WTC11 (cell line): ENCODE results near the gene CCNQ. TPM values are rescaled to one million over a fixed set of nuclear protein-coding genes. Genes with fewer than 3 reads are reported as not detected.

ENCODE experiments used
- ATAC-seq: fragments of 200-7000 bp; cut with Tn5 transposase; 2 replicates; pipeline ENCODE4 v1.10.0; 2021; ENCODE audit warnings: mild to moderate bottlenecking, moderate library complexity
- CTCF ChIA-PET: fragments of 300-600 bp; sonication (Branson Sonifier 250); formaldehyde crosslinking; loops from one replicate; lab custom pipeline; 2021; ENCODE audit warnings: antibody characterized with exemption; lab: Charles Lee
- POLR2A ChIA-PET: fragments of 350-600 bp; sonication (Branson Sonifier 250); formaldehyde crosslinking; loops from one replicate; lab custom pipeline; 2021; ENCODE audit warnings: antibody characterized with exemption; lab: Charles Lee
- DNase-seq: peaks from one replicate; pipeline ENCODE4 v3.0.0; 2021; ENCODE audit warnings: low spot score
- H3K27ac Mint-ChIP-seq: 2 replicates; pipeline ENCODE4 v1.8.0; 2021; ENCODE audit warnings: mixed read lengths
- H3K27me3 Mint-ChIP-seq: 2 replicates; pipeline ENCODE4 v1.8.0; 2021; ENCODE audit warnings: low read depth, mild to moderate bottlenecking, moderate library complexity, mixed read lengths
- H3K36me3 Mint-ChIP-seq: 2 replicates; pipeline ENCODE4 v1.8.0; 2021; ENCODE audit warnings: mixed read lengths
- H3K4me1 Mint-ChIP-seq: 2 replicates; pipeline ENCODE4 v1.8.0; 2022; ENCODE audit warnings: mixed read lengths
- H3K4me3 Mint-ChIP-seq: 2 replicates; pipeline ENCODE4 v1.8.0; 2021; ENCODE audit warnings: mild to moderate bottlenecking, moderate library complexity, mixed read lengths
- H3K9me3 Mint-ChIP-seq: 2 replicates; pipeline ENCODE4 v1.8.0; 2021; ENCODE audit warnings: mixed read lengths
- ETV6 ChIP-seq: sonication (generic); formaldehyde crosslinking; IDR thresholded peaks from 2 replicates; pipeline ENCODE4 v1.8.1; 2022; ENCODE audit warnings: mild to moderate bottlenecking, missing genetic modification reagents
- FOXJ3 ChIP-seq: sonication (generic); formaldehyde crosslinking; IDR thresholded peaks from 2 replicates; pipeline ENCODE4 v1.9.0; 2021; ENCODE audit warnings: missing genetic modification reagents, mild to moderate bottlenecking, borderline replicate concordance
- HMGA2 ChIP-seq: fragments of 250-450 bp; sonication (Bioruptor Pico); IDR thresholded peaks from 2 replicates; pipeline ENCODE4 v1.4.0; 2021; ENCODE audit warnings: mild to moderate bottlenecking, moderate library complexity
- NR2C2 ChIP-seq: sonication (generic); formaldehyde crosslinking; IDR thresholded peaks from 2 replicates; pipeline ENCODE4 v1.8.0; 2022; ENCODE audit warnings: mild to moderate bottlenecking, missing genetic modification reagents
- TEAD1 ChIP-seq: sonication (generic); formaldehyde crosslinking; IDR thresholded peaks from 2 replicates; pipeline ENCODE4 v1.8.0; 2022; ENCODE audit warnings: mild to moderate bottlenecking, missing genetic modification reagents
- ZNF416 ChIP-seq: fragments of 250-450 bp; sonication (Bioruptor Pico); IDR thresholded peaks from 2 replicates; pipeline ENCODE4 v1.9.0; 2021; ENCODE audit warnings: mild to moderate bottlenecking, inconsistent platforms
- total RNA-seq: library from RNA; stranded (reverse); gene quantifications from 3 replicates; pipeline ENCODE4 v1.2.3, GENCODE V29; 2021
- TF ChIP-seq, protein P1 (sequence below): fragments of 250-450 bp; sonication (Bioruptor Pico); IDR thresholded peaks from 2 replicates; pipeline ENCODE4 v1.9.0; 2021; ENCODE audit warnings: mild to moderate bottlenecking
- TF ChIP-seq, protein P2 (sequence below): fragments of 250-450 bp; sonication (Bioruptor Pico); IDR thresholded peaks from 2 replicates; pipeline ENCODE4 v1.8.0; 2021; ENCODE audit warnings: mild to moderate bottlenecking
- TF ChIP-seq, protein P3 (sequence below): sonication (generic); formaldehyde crosslinking; IDR thresholded peaks from 2 replicates; pipeline ENCODE4 v1.8.0; 2022; ENCODE audit warnings: mild to moderate bottlenecking, missing genetic modification reagents
- TF ChIP-seq, protein P4 (sequence below): sonication (generic); formaldehyde crosslinking; IDR thresholded peaks from 2 replicates; pipeline ENCODE4 v1.8.0; 2022; ENCODE audit warnings: mild to moderate bottlenecking, missing genetic modification reagents
- TF ChIP-seq, protein P5 (sequence below): sonication (generic); formaldehyde crosslinking; IDR thresholded peaks from 2 replicates; pipeline ENCODE4 v1.8.0; 2022; ENCODE audit warnings: mild to moderate bottlenecking, missing genetic modification reagents
- TF ChIP-seq, protein P6 (sequence below): fragments of 200-600 bp; IDR thresholded peaks from 2 replicates; pipeline ENCODE4 v1.8.0; 2022; ENCODE audit warnings: antibody characterized with exemption
- TF ChIP-seq, protein P7 (sequence below): sonication (generic); formaldehyde crosslinking; IDR thresholded peaks from 2 replicates; pipeline ENCODE4 v1.8.0; 2023; ENCODE audit warnings: missing genetic modification reagents
- TF ChIP-seq, protein P8 (sequence below): fragments of 250-450 bp; sonication (Bioruptor Pico); conservative IDR thresholded peaks from 2 replicates; pipeline ENCODE4 v1.9.0; 2021; ENCODE audit warnings: mild to moderate bottlenecking
- TF ChIP-seq, protein P9 (sequence below): sonication (generic); formaldehyde crosslinking; IDR thresholded peaks from 2 replicates; pipeline ENCODE4 v1.8.0; 2022; ENCODE audit warnings: missing genetic modification reagents
- TF ChIP-seq, protein P10 (sequence below): sonication (generic); formaldehyde crosslinking; IDR thresholded peaks from 2 replicates; pipeline ENCODE4 v1.8.1; 2023; ENCODE audit warnings: mild to moderate bottlenecking, missing genetic modification reagents, moderate library complexity

CCNQ gene
- total RNA-seq, 1 experiment from 2014 or later, result 17.4 TPM

DNA sequence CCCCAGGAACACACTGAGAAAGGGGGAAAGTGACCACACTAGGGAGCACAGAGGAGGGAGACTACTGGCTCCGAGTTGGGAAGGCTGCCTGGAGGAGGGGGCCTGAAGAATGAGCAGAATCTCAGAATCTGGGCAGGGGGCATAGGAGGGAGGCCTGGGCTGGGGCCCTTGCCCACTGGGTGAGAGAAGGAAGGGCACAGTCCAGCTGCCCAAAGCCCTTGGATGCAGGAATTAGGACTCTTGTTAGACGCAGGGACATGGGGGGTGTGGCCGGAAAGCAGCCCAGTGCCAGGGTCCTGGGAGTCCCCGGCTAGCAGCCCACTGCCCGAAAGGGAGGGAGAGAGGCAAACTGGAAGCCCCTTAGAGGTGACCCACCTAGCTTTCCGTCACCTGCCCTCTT is 46.2 kb upstream of the CCNQ start:
- CTCF ChIA-PET, result interaction anchor here (0.8 to 10.6 kb wide), 31 partner anchors 8 to 612 kb away, joined by 3 to 153 read pairs (median 6); no protein-coding TSS in a partner anchor
- Mint-ChIP-seq H3K4me3 (no peak overlapping the region), H3K27me3 (peaks cover 82% of the 10 kb centered on the region), H3K4me1 (peaks cover 10% of the 10 kb centered on the region), H3K27ac (no peak overlapping the region), H3K9me3 (no peaks in the 10 kb centered on the region)
- ATAC-seq, result no peak
- no peak for DNase-seq
- POLR2A ChIA-PET, result no interaction called here
- TF ChIP-seq NR2C2 (CRISPR knock-in tag), result no peak
- TF ChIP-seq, protein P1, sequence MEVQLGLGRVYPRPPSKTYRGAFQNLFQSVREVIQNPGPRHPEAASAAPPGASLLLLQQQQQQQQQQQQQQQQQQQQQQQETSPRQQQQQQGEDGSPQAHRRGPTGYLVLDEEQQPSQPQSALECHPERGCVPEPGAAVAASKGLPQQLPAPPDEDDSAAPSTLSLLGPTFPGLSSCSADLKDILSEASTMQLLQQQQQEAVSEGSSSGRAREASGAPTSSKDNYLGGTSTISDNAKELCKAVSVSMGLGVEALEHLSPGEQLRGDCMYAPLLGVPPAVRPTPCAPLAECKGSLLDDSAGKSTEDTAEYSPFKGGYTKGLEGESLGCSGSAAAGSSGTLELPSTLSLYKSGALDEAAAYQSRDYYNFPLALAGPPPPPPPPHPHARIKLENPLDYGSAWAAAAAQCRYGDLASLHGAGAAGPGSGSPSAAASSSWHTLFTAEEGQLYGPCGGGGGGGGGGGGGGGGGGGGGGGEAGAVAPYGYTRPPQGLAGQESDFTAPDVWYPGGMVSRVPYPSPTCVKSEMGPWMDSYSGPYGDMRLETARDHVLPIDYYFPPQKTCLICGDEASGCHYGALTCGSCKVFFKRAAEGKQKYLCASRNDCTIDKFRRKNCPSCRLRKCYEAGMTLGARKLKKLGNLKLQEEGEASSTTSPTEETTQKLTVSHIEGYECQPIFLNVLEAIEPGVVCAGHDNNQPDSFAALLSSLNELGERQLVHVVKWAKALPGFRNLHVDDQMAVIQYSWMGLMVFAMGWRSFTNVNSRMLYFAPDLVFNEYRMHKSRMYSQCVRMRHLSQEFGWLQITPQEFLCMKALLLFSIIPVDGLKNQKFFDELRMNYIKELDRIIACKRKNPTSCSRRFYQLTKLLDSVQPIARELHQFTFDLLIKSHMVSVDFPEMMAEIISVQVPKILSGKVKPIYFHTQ, result no peak
- TF ChIP-seq, protein P2, sequence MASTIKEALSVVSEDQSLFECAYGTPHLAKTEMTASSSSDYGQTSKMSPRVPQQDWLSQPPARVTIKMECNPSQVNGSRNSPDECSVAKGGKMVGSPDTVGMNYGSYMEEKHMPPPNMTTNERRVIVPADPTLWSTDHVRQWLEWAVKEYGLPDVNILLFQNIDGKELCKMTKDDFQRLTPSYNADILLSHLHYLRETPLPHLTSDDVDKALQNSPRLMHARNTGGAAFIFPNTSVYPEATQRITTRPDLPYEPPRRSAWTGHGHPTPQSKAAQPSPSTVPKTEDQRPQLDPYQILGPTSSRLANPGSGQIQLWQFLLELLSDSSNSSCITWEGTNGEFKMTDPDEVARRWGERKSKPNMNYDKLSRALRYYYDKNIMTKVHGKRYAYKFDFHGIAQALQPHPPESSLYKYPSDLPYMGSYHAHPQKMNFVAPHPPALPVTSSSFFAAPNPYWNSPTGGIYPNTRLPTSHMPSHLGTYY (CRISPR knock-in tag), result no peak
- no peak for TF ChIP-seq ZNF416
- TF ChIP-seq, protein P3, sequence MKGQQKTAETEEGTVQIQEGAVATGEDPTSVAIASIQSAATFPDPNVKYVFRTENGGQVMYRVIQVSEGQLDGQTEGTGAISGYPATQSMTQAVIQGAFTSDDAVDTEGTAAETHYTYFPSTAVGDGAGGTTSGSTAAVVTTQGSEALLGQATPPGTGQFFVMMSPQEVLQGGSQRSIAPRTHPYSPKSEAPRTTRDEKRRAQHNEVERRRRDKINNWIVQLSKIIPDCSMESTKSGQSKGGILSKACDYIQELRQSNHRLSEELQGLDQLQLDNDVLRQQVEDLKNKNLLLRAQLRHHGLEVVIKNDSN (CRISPR knock-in tag), result no peak
- TF ChIP-seq, protein P4, sequence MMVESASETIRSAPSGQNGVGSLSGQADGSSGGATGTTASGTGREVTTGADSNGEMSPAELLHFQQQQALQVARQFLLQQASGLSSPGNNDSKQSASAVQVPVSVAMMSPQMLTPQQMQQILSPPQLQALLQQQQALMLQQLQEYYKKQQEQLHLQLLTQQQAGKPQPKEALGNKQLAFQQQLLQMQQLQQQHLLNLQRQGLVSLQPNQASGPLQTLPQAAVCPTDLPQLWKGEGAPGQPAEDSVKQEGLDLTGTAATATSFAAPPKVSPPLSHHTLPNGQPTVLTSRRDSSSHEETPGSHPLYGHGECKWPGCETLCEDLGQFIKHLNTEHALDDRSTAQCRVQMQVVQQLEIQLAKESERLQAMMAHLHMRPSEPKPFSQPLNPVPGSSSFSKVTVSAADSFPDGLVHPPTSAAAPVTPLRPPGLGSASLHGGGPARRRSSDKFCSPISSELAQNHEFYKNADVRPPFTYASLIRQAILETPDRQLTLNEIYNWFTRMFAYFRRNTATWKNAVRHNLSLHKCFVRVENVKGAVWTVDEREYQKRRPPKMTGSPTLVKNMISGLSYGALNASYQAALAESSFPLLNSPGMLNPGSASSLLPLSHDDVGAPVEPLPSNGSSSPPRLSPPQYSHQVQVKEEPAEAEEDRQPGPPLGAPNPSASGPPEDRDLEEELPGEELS (CRISPR knock-in tag), result no peak
- TF ChIP-seq, protein P5, sequence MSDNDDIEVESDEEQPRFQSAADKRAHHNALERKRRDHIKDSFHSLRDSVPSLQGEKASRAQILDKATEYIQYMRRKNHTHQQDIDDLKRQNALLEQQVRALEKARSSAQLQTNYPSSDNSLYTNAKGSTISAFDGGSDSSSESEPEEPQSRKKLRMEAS (CRISPR knock-in tag), result no peak
- TF ChIP-seq, protein P6, sequence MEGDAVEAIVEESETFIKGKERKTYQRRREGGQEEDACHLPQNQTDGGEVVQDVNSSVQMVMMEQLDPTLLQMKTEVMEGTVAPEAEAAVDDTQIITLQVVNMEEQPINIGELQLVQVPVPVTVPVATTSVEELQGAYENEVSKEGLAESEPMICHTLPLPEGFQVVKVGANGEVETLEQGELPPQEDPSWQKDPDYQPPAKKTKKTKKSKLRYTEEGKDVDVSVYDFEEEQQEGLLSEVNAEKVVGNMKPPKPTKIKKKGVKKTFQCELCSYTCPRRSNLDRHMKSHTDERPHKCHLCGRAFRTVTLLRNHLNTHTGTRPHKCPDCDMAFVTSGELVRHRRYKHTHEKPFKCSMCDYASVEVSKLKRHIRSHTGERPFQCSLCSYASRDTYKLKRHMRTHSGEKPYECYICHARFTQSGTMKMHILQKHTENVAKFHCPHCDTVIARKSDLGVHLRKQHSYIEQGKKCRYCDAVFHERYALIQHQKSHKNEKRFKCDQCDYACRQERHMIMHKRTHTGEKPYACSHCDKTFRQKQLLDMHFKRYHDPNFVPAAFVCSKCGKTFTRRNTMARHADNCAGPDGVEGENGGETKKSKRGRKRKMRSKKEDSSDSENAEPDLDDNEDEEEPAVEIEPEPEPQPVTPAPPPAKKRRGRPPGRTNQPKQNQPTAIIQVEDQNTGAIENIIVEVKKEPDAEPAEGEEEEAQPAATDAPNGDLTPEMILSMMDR, result no peak
- no peak for TF ChIP-seq FOXJ3
- TF ChIP-seq, protein P7, sequence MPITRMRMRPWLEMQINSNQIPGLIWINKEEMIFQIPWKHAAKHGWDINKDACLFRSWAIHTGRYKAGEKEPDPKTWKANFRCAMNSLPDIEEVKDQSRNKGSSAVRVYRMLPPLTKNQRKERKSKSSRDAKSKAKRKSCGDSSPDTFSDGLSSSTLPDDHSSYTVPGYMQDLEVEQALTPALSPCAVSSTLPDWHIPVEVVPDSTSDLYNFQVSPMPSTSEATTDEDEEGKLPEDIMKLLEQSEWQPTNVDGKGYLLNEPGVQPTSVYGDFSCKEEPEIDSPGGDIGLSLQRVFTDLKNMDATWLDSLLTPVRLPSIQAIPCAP (CRISPR knock-in tag), result no peak
- TF ChIP-seq, all 79 proteins: peak for 0
- no peaks in the 10 kb centered on the region for H3K36me3 Mint-ChIP-seq

DNA sequence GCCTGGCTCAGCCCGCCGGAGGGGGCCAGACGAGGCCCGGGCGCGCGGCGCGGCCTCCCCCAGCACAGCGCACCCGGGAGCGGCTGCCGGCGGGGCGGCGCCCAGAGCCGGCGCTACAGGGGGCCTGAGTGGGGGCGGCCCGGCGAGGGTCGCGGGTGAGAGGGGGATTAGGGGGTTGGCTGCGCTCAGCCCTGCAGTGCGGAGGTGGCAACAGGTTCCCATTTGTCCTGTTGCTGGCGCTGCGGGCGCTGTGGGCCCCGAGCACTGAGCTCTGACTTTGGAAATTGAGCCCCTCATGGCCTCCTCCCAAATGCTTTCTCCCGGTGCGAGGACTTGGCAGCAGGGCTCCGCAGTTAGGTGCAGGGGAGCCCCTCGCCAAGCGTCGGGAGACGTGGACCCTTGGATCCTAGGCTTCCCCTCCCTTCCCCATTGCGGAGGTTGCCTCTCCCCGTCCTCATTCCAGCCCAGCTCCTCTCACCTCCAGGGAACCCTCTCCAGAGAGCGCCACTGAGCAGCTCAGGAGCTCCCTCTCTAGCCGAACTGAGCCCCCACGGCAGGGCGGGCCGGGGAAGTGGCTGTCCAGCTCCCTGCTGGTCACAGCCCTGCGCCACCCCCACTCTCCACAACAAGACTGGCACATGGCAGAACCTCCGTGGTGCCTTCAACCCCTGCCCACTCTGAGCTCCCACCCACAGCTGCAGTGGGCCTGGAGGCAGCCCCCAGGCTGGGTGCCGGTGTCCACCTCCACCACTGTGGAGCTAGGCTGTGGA is 45.6 kb upstream of the CCNQ start:
- peak overlapping the region; percentile 61 for H3K4me3 Mint-ChIP-seq
- DNase-seq, result peak; percentile 47
- peaks cover 81% of the 10 kb centered on the region for H3K27me3 Mint-ChIP-seq
- H3K36me3 Mint-ChIP-seq, result no peaks in the 10 kb centered on the region
- no peak overlapping the region for H3K27ac Mint-ChIP-seq
- ChIA-PET POLR2A (interaction anchor here (0.7 kb wide), 1 partner anchor 24 kb away, joined by 3 read pairs; no protein-coding TSS in a partner anchor), CTCF (interaction anchor here (0.6 to 10.6 kb wide), 43 partner anchors 8 to 612 kb away, joined by 3 to 153 read pairs (median 4); partner anchors contain the start of gene SLC6A8)
- no peaks in the 10 kb centered on the region for H3K9me3 Mint-ChIP-seq
- H3K4me1 Mint-ChIP-seq, result peaks cover 10% of the 10 kb centered on the region
- peak; percentile 51 for ATAC-seq
- TF ChIP-seq, protein P8, sequence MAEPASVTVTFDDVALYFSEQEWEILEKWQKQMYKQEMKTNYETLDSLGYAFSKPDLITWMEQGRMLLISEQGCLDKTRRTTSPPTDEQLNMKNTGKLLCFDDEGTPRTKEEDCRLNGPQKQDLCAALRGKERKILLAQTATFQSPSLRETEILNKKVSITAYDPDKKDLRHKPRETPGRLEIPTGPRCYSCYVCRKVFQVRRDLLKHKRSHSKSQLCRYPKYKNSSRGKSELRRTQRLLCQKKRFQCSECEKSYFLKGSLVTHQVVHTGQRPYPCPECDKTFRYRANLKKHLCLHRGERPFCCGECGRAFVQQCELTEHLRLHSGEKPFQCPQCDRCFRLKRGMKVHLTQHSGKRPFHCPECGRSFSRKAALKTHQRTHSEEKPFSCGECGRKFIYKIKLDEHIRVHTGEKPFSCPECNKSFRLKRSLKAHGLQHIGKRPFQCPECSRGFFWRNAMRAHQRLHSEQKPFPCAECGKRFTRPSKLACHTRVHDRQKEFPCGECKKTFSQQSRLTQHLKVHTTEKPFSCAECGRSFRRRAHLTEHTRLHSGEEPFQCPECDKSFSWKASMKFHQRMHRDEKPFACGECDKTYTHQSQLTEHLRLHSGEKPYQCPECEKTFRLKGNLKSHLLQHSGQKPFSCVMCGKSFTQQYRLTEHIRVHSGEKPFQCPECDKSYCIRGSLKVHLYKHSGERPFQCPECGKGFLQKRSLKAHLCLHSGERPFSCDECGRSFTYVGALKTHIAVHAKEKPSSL (CRISPR knock-in tag), result no peak
- TF ChIP-seq, protein P9, sequence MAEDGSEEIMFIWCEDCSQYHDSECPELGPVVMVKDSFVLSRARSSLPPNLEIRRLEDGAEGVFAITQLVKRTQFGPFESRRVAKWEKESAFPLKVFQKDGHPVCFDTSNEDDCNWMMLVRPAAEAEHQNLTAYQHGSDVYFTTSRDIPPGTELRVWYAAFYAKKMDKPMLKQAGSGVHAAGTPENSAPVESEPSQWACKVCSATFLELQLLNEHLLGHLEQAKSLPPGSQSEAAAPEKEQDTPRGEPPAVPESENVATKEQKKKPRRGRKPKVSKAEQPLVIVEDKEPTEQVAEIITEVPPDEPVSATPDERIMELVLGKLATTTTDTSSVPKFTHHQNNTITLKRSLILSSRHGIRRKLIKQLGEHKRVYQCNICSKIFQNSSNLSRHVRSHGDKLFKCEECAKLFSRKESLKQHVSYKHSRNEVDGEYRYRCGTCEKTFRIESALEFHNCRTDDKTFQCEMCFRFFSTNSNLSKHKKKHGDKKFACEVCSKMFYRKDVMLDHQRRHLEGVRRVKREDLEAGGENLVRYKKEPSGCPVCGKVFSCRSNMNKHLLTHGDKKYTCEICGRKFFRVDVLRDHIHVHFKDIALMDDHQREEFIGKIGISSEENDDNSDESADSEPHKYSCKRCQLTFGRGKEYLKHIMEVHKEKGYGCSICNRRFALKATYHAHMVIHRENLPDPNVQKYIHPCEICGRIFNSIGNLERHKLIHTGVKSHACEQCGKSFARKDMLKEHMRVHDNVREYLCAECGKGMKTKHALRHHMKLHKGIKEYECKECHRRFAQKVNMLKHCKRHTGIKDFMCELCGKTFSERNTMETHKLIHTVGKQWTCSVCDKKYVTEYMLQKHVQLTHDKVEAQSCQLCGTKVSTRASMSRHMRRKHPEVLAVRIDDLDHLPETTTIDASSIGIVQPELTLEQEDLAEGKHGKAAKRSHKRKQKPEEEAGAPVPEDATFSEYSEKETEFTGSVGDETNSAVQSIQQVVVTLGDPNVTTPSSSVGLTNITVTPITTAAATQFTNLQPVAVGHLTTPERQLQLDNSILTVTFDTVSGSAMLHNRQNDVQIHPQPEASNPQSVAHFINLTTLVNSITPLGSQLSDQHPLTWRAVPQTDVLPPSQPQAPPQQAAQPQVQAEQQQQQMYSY (CRISPR knock-in tag), result no peak
- TF ChIP-seq ETV6 (CRISPR knock-in tag) (no peak), FOXJ3 (no peak), HMGA2 (CRISPR knock-in tag) (no peak), TEAD1 (CRISPR knock-in tag) (no peak)
- TF ChIP-seq, protein P10, sequence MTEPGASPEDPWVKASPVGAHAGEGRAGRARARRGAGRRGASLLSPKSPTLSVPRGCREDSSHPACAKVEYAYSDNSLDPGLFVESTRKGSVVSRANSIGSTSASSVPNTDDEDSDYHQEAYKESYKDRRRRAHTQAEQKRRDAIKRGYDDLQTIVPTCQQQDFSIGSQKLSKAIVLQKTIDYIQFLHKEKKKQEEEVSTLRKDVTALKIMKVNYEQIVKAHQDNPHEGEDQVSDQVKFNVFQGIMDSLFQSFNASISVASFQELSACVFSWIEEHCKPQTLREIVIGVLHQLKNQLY (CRISPR knock-in tag), result no peak
